Heart left ventricle (tissue), 16 donors: ENCODE data around the gene ZMIZ1. TPM values are rescaled to one million over a fixed set of nuclear protein-coding genes. Genes with fewer than 3 reads are reported as not detected.

Experiments used
- ATAC-seq, 4 donors: fragments of 200-7000 bp; cut with Tn5 transposase; one replicate each; pipeline ENCODE4 v1.9.1; 2020 to 2022; ENCODE audit warnings: moderate library complexity in 4 of 4, mild to moderate bottlenecking in 3 of 4, moderate number of reproducible peaks in 1 of 4
- DNase-seq, 5 donors: peaks; one replicate each; pipeline ENCODE4 v3.0.0-alpha.2; 2020
- H3K27ac ChIP-seq, 12 donors: fragments of 200-600 bp; sonication (generic) in 4 of 12; one replicate each; pipeline versions ENCODE4 v1.5.0 to v1.8.0; 2016 to 2022; ENCODE audit warnings: mild to moderate bottlenecking in 2 of 12
- H3K27me3 ChIP-seq, 9 donors: fragments of 200-600 bp; sonication (generic) in 2 of 9; one replicate each; pipeline versions ENCODE4 v1.5.1 to v1.8.0; 2016 to 2022; ENCODE audit warnings: mild to moderate bottlenecking in 3 of 9
- H3K36me3 ChIP-seq, 9 donors: fragments of 200-600 bp; sonication (generic) in 2 of 9; one replicate each; pipeline versions ENCODE4 v1.5.0 to v1.8.0; 2018 to 2022; ENCODE audit warnings: mild to moderate bottlenecking in 2 of 9
- H3K4me1 ChIP-seq, 12 donors: fragments of 200-600 bp; sonication (generic) in 4 of 12; one replicate each; pipeline versions ENCODE4 v1.5.0 to v1.8.0; 2016 to 2022; ENCODE audit warnings: mild to moderate bottlenecking in 3 of 12
- H3K4me3 ChIP-seq, 12 donors: fragments of 200-600 bp; sonication (generic) in 4 of 12; one replicate each; pipeline versions ENCODE4 v1.5.0 to v1.8.0; 2017 to 2022; ENCODE audit warnings: mild to moderate bottlenecking in 9 of 12, moderate library complexity in 4 of 12
- H3K9me3 ChIP-seq, 12 donors: fragments of 200-600 bp; sonication (generic) in 4 of 12; one replicate each; pipeline versions ENCODE4 v1.5.0 to v1.8.0; 2016 to 2022; ENCODE audit warnings: mild to moderate bottlenecking in 1 of 12
- CTCF ChIP-seq, 12 donors: fragments of 200-600 bp; sonication (generic) in 4 of 12; IDR thresholded peaks; one replicate each; pipeline versions ENCODE4 v1.5.0 to v1.8.0; 2018 to 2022; ENCODE audit warnings: antibody characterized with exemption in 12 of 12, mild to moderate bottlenecking in 5 of 12
- POLR2A ChIP-seq, 2 donors: fragments of 450-650 bp; IDR thresholded peaks; one replicate each; pipeline ENCODE4 v1.6.1; 2017; ENCODE audit warnings: antibody characterized with exemption in 2 of 2, mild to moderate bottlenecking in 2 of 2, moderate library complexity in 2 of 2
- WGBS, 4 donors: extraction: QIAGEN DNeasy Blood & Tissue Kit in 2 of 4; methylation state at CpG; one replicate each; pipeline versions ENCODE4 v1.1.5 to v1.1.7; 2013 to 2018; 5-methylcytosine and 5-hydroxymethylcytosine counted together
- intact Hi-C, 10 donors: fragments of 100-400 bp; cut with DNase I; formaldehyde crosslinking; loops; one replicate each; pipeline versions ENCODE4 v1.11.1 to v1.14.2; 2022
- polyA plus RNA-seq, 2 donors: library from polyadenylated mRNA; stranded (reverse); fragments of 200-250 nt; gene quantifications; one replicate each; pipeline ENCODE4 v1.2.3, GENCODE V29; 2013
- total RNA-seq, 9 donors: library from RNA; depleted of rRNA in 2 of 9; stranded (reverse); fragments of >200 nt in 2 of 9; fragmentation: NEBNext Ultra II Directional in 3 of 9; extraction: Animal tissue kit (Norgen Biotek cat#: 25700) in 3 of 9; gene quantifications; one replicate each; pipeline versions ENCODE4 v1.1.0 to v1.2.4, GENCODE V29; 2016 to 2023
- donor health status: ischemic (EF 13 %, LVEDD 7.1; RV severe dilation, severe dysfunction).
- donor health status: healthy with polysubstance abuse.
- donor health status: DM: no; HTN: yes; CAD: no.
- donor health status: DM: no; HTN: no; CAD: no.
- donor health status: ischemic (EF 25% LVEDD 6.9; RV normal size, moderate dysfunction).
- donor health status: ischemic (EF 25% LVEDD 5.7; RV mildly dilated, moderate dysfunction).
- donor health status: healthy.
- donor health status: DM: yes; HTN: yes; CAD: no.
- donor health status: ischemic (EF 35%, LVEDD 5.7; RV mildly dilated, moderate dysfunction).
- donor health status: nonischemic (EF 11% LVEDD 7.7; RV severe dilation, severe dysfunction).
- donor health status: DM: yes; HTN: yes; CAD: no.
- donor health status: PGD.
- donor health status: ischemic (EF 29% LVEDD 5.4; RV normal size, mild dysfunction).
- donor health status: nonischemic (EF 23%, LVEDD 6.1; RV moderate dilation, normal function).

ZMIZ1 gene
- total and polyA plus RNA-seq, 11 donors, result 19.7 to 75.4 (median 49.2) TPM

- Histone ChIP-seq H3K27me3 (no peaks in the 10 kb centered on the region), H3K27ac (no peak overlapping the region), H3K36me3 (peaks cover 0 to 96% (median 84%) of the 10 kb centered on the region in 9 donors), H3K4me3 (no peak overlapping the region), H3K9me3 (no peaks in the 10 kb centered on the region), H3K4me1 (peaks cover 0 to 30% (median 8%) of the 10 kb centered on the region in 12 donors)
- DNase-seq (no peak), ATAC-seq (no peak)
- TF ChIP-seq POLR2A (IDR thresholded peaks at IDR 0.05) (no peak), CTCF (IDR thresholded peaks at IDR 0.05) (no peak)
- intact Hi-C loops, result loop anchor here in 1 of 10 donors (10.0 kb wide), 1 partner anchor 543 kb away; no protein-coding TSS in a partner anchor
- 87 to 97% (median 91%) methylated on average over 4 to 5 of the region's 5 CpGs for WGBS, 4 donors
Observed at GRCh38 chr10:79207726-79208125, 139.0 kb downstream of the ZMIZ1 start.

- H3K4me3 ChIP-seq, result no peak overlapping the region
- no peak overlapping the region for H3K27ac ChIP-seq
- no peaks in the 10 kb centered on the region for H3K9me3 ChIP-seq
- H3K4me1 ChIP-seq, result peaks cover 0 to 23% (median 7%) of the 10 kb centered on the region in 12 donors
- H3K36me3 ChIP-seq, result peaks cover 0 to 96% (median 83%) of the 10 kb centered on the region in 9 donors
- WGBS, 4 donors, result 84 to 89% (median 88%) methylated on average over 15 of the region's 15 CpGs
- DNase-seq, result no peak
- intact Hi-C loops, result loop anchor here in 1 of 10 donors (10.0 kb wide), 1 partner anchor 544 kb away; no protein-coding TSS in a partner anchor
- H3K27me3 ChIP-seq, result no peaks in the 10 kb centered on the region
- TF ChIP-seq POLR2A (IDR thresholded peaks at IDR 0.05) (no peak), CTCF (IDR thresholded peaks at IDR 0.05) (no peak)
- ATAC-seq, result no peak
Observed at GRCh38 chr10:79208251-79208983, 139.7 kb downstream of the ZMIZ1 start.

- 82 to 89% (median 84%) methylated on average over 9 to 10 of the region's 10 CpGs for WGBS, 4 donors
- no peak for DNase-seq
- Histone ChIP-seq H3K27me3 (no peaks in the 10 kb centered on the region), H3K36me3 (peaks cover 0 to 97% (median 83%) of the 10 kb centered on the region in 9 donors), H3K27ac (no peak overlapping the region), H3K4me3 (no peak overlapping the region), H3K4me1 (peaks cover 0 to 14% (median under 1%) of the 10 kb centered on the region in 12 donors), H3K9me3 (no peaks in the 10 kb centered on the region)
- no peak for TF ChIP-seq CTCF (IDR thresholded peaks at IDR 0.05)
- intact Hi-C loops, result loop anchor here in 1 of 10 donors (10.0 kb wide), 1 partner anchor 545 kb away; no protein-coding TSS in a partner anchor
- no peak for ATAC-seq
Observed at GRCh38 chr10:79209340-79209739, 140.6 kb downstream of the ZMIZ1 start.

- DNase-seq, result no peak
- no peak for ATAC-seq
- Histone ChIP-seq H3K4me3 (no peak overlapping the region), H3K27me3 (no peaks in the 10 kb centered on the region), H3K27ac (no peak overlapping the region), H3K4me1 (peaks cover 0 to 9% (median 0%) of the 10 kb centered on the region in 12 donors), H3K9me3 (no peaks in the 10 kb centered on the region), H3K36me3 (peaks cover 0 to 96% (median 84%) of the 10 kb centered on the region in 9 donors)
- TF ChIP-seq CTCF (IDR thresholded peaks at IDR 0.05), result no peak
- no peak for TF ChIP-seq POLR2A (IDR thresholded peaks at IDR 0.05)
- intact Hi-C loops, result loop anchor here in 1 of 10 donors (10.0 kb wide), 1 partner anchor 545 kb away; no protein-coding TSS in a partner anchor
- WGBS, 4 donors, result 90 to 100% (median 91%) methylated on average over 2 to 5 of the region's 5 CpGs
Observed at GRCh38 chr10:79209831-79210230, 141.1 kb downstream of the ZMIZ1 start.
